Measurements from ENCODE around the gene CRTC3. TPM values are rescaled to one million over a fixed set of nuclear protein-coding genes. Genes with fewer than 3 reads are reported as not detected.

The CRTC3 gene
- total RNA-seq, 1 experiment from 2014 or later = 3.9 TPM

GRCh38 chr15:90619468-90619867, 89.7 kb downstream of the CRTC3 start:
- no peaks in the 10 kb centered on the region for H3K79me1 ChIP-seq (ENCODE audit: insufficient read depth, low read depth, low read length, poor library complexity, severe bottlenecking)
- H2BK120ac ChIP-seq (ENCODE audit: low read depth, low read length, poor library complexity, severe bottlenecking) = no peak overlapping the region
- Mint-ChIP-seq H3K4me3 (no peak overlapping the region), H3K9me3 (no peaks in the 10 kb centered on the region), H3K4me1 (peaks cover 9 to 23% of the 10 kb centered on the region in 2 experiments), H3K27me3 (ENCODE audit: low read depth) (no peaks in the 10 kb centered on the region), H3K27ac (no peak overlapping the region), H3K36me3 (ENCODE audit: insufficient read depth in 1 of 3, low read depth in 3 of 3) (no peaks in the 10 kb centered on the region)
- no peak overlapping the region for H4K5ac ChIP-seq (ENCODE audit: insufficient read length, low read depth, low read length)
- no peak overlapping the region for H3K4ac ChIP-seq (ENCODE audit: low read depth, low read length)
- no peak overlapping the region for H4K8ac ChIP-seq (replicated peaks; ENCODE audit: insufficient read length, low read depth, low read length)
- no peaks in the 10 kb centered on the region for H3K27me3 ChIP-seq (ENCODE audit: insufficient read depth, low read length)
- no peak overlapping the region for H3K56ac ChIP-seq (ENCODE audit: insufficient read length, low read depth, low read length)
- H2AFZ ChIP-seq (ENCODE audit: low read length) = no peak overlapping the region
- no peak overlapping the region for H2BK5ac ChIP-seq (ENCODE audit: insufficient read length, low read length)
- WGBS (ENCODE audit: extremely low coverage, insufficient read length, low lambda C conversion rate) = no CpG with 5 or more reads among the region's 9 CpGs
- H3K9me3 ChIP-seq (ENCODE audit: control insufficient read depth, low read depth, low read length) = no peaks in the 10 kb centered on the region
- H2BK12ac ChIP-seq (ENCODE audit: insufficient read length, low read depth, low read length) = no peak overlapping the region
- no peak overlapping the region for H3T11ph ChIP-seq (ENCODE audit: low read length)
- H3K4me2 ChIP-seq (ENCODE audit: insufficient read depth, insufficient read length, low read length) = no peak overlapping the region
- H3K23ac ChIP-seq (ENCODE audit: insufficient read length, low read depth, low read length) = no peak overlapping the region
- TF ChIP-seq CTCF (conservative IDR thresholded peaks at IDR 0.05) = peak; percentile 28; the same call in 2 of the 3 replicates
- no peaks in the 10 kb centered on the region for H3K23me2 ChIP-seq (ENCODE audit: insufficient read length, low read depth, low read length, poor library complexity, severe bottlenecking)
- no peaks in the 10 kb centered on the region for H3K79me2 ChIP-seq (ENCODE audit: insufficient read depth, low read length)
- H2AK5ac ChIP-seq (ENCODE audit: insufficient read length, low read length) = no peak overlapping the region
- DNase-seq = no peak
- H2BK15ac ChIP-seq (ENCODE audit: low read depth, low read length) = no peak overlapping the region
- no peaks in the 10 kb centered on the region; the same call in 1 of the 2 replicates for H3K4me1 ChIP-seq (ENCODE audit: insufficient read depth, low read length)
- H3K18ac ChIP-seq (ENCODE audit: insufficient read length, low read depth, low read length) = no peak overlapping the region
- no peak overlapping the region for H4K91ac ChIP-seq (ENCODE audit: insufficient read length, low read depth, low read length)
- H3K9ac ChIP-seq (ENCODE audit: extremely low read depth, insufficient read length, low read length) = no peak overlapping the region
- H3K27ac ChIP-seq (ENCODE audit: insufficient read length, low read depth, low read length) = no peak overlapping the region
- no peak overlapping the region for H3K14ac ChIP-seq (ENCODE audit: insufficient read depth, low read length)
- no peaks in the 10 kb centered on the region for H4K20me1 ChIP-seq (ENCODE audit: control insufficient read depth, insufficient read depth, insufficient read length)
- no peak overlapping the region for H2BK20ac ChIP-seq (ENCODE audit: low read depth, low read length, poor library complexity, severe bottlenecking)
